Fibroblast of skin of left quadriceps (primary cell): ENCODE measurements around the gene SH3D19.
"Not testable (repeated sequence)": the region's sequence is repeated elsewhere in the genome, so short reads cannot be mapped to it uniquely, and the experiment has no call there.

Experiments used
- DNase-seq, 2 experiments: peaks; one replicate each; pipeline ENCODE4 v3.0.0-alpha.2; 2013; ENCODE audit warnings: low read depth in 2 of 2

SH3D19 gene

DNA sequence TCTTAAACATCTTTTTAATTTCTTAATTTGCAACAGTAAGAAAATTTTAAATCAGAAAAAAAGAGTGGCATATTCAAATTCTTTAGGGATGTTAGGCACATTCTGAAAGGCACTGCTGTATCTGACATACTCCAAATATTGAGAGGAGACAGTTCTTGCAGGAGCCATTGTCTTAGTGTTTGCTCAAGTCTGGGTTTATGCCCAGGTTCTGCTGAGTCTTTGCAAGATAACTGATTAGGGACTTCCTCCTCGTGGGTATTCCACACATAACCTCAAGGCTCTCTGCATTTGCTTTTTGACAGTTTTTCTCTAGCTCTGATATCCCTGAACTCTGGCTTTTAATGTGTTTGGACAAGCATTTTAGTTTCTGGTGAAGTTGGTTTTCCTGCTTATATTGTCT, 173.4 kb downstream of the SH3D19 start:
- DNase-seq, result no peak

DNA sequence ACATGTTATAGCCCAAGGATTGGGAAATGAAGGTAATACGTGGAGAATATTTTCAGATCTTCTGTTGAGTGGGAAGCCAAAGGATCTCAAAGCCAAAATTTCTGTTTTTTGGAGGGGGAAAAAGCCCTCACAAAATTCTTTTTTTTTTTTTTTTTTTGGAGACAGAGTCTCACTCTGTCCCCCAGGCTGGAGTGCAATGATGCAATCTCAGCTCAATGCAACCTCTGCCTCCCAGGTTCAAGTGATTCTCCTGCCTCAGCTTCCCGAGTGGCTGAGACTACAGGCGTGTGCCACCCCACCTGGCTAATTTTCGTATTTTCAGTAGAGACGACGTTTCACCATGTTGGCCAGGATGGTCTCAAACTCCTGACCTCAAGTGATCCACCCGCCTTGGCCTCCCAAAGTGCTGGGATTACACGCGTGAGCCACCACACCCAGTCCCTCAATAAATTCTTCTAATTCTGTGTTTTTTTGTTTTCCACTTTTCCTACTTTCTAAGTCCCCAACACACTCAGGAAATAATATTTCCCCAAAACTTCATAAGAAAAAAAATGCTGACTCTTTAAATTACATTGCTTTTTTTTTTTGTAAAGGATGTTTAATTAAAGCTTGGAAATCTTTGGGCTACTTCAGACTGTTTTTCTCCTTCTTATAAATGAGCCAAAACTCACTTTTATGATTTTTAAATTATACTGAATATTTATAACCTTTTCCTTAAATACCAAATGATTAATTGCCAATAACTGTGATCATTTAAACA, 174.4 kb downstream of the SH3D19 start:
- DNase-seq, result no peak

DNA sequence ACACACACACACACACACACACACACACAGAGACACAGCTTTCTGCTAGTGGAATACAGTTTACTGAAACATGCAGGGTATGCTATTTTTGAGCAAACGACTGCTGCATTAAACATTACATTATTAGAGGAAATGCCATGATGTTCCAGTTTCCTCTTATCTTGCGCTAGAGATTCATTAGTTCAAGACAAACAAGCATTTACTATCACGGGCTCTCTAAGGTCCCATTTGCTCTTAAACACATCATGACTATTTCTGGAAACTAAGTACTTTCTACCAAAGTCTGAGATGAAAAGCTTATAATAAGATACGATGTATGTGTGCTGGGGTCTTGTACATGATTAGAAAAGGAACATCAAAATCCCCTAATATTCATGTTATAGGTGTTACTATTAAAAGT, 177.1 kb downstream of the SH3D19 start:
- DNase-seq, result no peak

DNA sequence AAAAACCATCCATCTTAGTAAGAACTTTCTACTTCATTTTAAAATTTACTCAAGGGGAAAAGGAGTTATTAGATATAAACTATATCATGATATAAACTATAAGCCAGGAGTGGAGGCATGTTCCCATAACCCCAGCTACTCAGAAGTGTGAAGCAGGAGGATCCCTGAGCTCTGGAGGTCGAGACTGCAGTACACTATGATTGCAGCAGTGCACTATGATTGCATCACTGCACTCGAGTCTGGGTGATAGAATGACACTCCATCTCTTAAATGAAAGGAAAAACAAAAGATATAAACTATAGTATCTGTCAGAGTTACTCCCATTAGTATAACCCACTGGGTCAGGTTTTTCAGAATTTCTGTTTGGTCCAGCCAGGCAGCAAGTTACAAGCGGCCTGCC, 178.4 kb downstream of the SH3D19 start:
- DNase-seq, result no peak

DNA sequence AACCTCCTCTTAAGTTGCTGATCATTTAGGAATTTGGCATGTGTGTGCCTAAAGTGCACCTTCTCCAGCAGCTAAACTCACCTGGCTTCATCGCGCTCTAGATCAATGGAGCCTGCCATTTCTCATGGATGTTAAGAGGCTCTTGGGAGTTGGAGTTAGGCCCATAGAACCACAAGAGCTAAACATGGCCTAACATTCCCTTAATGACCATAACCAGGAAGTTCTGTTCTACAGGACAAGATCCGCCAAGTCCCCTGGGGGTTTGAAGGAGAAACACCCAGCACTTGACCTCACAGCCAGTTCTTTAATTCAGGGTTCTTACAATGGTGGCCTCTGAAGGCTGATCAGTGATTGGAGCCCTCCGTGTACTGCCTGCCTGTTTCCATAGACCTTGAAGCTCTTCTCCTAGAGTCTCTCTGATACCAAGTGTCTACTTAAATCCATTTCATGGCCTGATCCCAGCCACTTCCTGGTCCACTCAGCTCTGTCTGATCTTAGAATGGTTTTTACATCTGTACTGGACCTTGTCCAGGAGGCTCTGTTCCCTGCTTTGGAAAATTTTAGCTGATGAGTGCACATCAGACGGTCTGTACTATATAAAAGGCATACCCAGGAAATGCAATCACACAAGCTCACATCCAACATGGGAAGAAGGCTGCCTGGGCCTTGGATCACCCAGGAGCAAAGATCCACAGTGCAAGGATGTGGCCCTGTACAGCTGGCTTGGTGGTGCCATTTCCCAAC, 180.9 kb downstream of the SH3D19 start:
- DNase-seq, result no peak

DNA sequence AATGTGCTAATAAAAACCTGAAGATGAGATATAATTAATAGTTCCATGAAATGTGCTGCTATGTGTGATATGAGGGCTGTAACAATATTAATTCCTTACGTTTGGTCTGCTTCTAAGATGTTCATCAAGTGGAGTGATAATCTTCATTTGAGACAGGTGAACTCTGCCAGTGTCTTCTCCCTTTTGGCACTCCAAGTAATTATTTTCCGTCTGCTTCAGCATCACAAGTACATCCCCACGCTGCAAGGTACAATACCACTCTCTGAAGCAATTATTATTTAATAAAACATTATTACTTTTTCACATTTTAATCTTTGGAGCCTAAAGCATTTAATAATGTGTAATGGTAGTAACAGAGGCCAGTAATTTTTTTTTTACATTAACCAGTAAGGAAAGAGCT, 181.6 kb downstream of the SH3D19 start:
- no peak for DNase-seq

DNA sequence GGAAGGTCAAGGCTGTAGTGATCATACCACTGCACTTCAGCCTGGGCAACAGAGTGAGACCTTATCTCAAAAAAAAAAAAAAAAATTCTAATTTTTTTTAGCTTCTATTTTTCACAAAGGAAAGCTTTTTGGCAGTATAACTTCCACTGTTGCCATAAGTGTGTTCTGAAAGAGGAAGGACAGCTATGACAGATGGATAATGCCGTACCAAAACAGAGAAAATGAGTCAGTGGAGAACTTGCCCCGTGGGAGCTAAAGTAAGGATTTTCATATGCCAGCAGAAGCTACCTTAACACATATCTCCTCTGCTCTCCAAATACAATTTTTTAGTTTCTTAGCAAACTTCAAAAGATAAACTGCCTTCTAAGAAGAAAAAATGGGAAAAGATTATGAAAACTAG, 182.2 kb downstream of the SH3D19 start:
- no peak for DNase-seq

DNA sequence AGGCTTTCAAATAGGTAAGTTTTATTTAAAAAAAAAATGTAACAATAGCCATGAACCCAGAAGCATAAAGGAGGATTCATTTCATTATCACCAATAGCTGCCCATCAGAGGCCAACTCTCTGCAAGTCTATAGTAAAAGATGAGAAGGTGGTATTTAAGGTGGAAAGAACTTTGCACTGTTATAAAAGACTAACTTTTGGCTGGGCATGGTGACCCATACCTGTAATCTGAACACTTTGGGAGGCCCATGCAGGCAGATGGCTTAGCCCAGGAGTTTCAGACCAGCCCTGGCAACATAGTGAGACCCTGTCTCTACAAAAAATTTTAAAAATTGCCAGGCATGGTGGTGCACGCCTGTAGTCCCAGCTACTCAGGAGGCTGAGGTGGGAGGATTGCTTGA, 182.6 kb downstream of the SH3D19 start:
- no peak for DNase-seq

DNA sequence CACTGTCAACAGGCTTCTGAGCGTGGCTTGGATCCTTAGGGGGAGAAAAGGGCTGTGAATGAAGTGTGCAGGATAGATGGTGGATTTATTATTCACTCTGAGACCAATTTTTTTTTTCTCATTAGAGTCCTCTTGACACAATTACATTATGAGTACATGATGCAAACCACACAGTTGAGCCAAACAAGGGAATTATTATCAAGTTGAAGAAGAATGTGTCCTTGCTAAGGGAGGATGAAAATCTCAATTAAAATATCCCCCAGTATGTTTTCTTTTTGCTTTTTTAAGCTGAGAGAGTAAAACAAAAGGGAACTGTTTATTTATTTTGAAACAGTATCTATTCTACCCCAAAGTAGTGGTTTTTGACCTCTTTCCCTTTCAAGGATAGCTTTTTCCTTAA, 185.6 kb downstream of the SH3D19 start:
- DNase-seq, result no peak

DNA sequence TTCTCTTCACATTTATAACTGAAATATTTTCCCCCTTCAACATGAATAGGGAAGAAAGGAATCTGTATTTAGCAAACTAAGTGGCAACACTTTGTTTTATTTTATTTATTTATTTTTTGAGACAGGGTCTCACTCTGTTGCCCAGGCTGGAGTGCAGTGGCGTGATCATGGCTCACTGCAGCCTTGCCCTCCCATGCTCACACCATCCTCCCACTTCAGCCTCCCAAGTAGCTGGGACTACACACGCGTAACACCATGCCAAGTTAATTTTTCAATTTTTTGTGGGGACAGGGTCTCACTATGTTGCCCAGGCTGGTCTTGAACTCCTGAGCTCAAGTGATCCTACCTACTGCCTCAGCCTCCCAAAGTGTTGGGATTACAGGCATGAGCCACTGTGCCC, 189.4 kb downstream of the SH3D19 start:
- not testable (repeated sequence) for DNase-seq

DNA sequence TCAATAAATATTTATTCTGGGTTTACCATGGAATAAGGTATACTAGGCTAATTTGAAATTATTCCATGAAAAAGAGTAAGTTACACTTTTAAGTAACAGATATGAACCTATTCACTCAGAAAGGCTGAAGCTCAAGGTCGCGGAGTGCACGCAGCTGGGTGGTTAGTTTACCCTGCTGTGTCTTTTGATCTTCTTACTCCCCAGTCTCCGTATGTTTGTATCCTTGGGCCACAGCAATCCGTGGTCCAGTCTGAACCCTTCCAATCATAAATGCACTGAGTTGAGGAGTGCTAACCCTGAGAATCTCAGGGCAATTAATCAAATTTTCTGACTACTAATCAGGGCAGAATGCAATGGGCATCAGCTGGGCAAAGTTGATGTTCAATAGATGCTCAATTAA, 192.1 kb downstream of the SH3D19 start:
- no peak for DNase-seq

DNA sequence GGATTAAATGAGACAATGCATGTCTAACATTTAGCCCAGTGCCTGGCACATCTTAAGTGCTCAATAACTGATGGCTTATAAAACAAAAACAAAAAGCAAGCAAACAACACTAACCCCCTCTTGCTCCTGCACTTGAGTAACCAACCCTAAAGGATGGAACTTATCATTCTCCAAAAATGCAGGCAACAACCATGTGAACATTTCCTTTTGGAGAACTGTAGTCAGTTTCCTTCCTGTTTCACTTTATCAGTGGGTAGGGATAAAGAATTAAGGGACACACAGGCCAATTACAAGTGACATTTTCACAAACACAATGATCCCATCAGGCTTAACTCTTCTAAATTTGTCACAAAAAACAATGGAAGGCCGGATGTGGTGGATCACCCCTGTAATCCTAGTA, 195.6 kb downstream of the SH3D19 start:
- no peak for DNase-seq

DNA sequence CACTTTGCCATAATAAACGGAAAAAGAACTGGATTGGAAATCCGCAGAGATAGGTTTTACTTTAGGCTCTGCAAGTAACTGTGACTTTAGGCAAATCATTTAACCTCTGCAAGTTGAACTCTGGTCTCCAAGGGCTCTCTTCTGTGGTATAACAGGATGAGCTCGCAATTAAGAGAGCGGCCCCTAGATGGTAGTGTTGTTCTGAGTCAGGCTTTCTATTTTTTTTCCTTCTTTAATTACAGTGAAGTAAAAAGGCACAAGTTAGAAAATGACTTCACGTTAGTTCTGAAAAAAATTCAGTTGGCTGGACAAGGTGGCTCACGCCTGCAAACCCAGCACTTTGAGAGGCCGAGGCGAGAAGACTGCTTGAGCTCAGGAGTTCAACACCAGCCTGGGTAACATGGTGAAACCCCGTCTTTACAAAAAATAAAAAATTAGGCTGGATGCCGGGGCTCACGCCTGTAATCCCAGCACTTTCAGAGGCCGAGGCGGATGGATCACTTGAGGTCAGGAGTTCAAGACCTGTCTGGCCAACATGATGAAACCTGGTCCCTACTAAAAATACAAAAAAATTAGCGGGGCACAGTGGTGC, 207.9 kb downstream of the SH3D19 start:
- peak; percentile 37 to 42 for DNase-seq

DNA sequence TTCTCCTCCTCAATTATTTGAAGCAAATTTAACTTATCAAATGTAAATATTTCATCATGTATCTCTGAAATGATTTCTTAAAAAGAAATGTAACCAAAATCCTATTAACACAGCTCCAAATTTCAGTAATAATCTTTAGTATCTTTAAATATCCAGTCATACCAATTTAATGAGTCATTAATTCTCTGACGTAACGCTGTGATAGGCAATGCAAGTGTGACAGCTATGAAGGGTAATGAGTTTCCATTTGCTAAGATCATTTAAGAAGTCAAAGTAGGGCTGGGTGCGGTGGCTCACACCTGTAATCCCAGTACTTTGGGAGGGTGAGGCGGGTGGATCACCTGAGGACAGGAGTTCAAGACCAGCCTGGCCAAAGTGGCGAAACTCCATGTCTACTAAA, 210.4 kb downstream of the SH3D19 start:
- DNase-seq, result no peak

DNA sequence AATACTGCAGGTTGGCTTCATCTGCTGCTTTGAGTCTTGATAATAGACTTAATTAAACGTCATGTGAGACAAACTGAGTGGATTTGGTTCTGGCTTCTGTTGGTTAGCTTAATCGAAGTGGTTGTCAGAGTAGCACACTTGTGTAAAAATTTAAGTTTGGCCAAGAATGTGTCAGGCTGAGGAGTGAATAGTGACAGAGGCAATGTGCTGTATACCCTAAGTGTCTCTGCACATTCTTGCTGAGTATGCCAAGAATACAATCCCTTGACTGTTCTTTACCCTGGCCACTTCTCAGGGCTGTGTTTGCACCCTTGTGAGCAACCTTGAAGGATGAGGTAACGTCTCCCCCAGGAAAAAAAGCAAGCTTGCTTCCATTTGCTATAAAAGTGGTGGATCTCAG, 211.1 kb downstream of the SH3D19 start:
- no peak for DNase-seq

DNA sequence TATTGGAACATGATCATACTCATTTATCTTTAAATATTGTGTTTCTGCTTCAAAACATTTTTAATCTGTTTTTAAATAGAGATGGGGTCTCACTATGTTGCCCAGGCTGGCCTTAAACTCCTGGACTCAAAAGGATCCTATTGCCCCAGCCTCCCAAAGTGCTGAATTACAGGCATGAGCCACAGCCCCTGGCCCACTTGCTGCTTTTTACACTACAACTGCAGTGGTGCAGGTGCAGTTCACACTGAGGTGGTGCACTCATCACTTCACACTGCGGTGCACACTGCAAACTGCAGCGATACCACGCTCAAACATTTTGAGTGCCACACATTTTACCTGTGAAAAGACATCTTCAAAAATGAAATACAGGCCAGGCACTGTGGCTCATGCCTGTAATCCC, 215.2 kb downstream of the SH3D19 start:
- no peak for DNase-seq

DNA sequence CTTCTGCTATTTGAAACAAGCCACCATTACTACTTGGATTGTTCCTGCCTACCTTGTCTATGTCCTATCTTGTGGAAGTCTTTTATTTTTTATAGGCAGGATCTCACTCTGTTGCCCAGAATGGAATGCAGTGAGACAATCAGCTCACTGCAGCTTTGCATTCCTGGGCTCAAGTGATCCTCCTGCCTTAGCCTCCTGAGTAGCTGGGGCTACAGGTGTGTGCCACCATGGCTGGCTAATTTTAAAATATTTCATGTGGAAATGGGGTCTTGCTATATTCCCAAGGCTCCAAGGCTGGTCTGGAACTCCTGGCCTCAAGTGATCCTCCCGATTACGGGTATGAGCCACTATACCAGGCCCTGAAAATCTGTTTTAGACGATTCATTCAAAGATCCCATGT, 218.3 kb downstream of the SH3D19 start:
- DNase-seq, result no peak

DNA sequence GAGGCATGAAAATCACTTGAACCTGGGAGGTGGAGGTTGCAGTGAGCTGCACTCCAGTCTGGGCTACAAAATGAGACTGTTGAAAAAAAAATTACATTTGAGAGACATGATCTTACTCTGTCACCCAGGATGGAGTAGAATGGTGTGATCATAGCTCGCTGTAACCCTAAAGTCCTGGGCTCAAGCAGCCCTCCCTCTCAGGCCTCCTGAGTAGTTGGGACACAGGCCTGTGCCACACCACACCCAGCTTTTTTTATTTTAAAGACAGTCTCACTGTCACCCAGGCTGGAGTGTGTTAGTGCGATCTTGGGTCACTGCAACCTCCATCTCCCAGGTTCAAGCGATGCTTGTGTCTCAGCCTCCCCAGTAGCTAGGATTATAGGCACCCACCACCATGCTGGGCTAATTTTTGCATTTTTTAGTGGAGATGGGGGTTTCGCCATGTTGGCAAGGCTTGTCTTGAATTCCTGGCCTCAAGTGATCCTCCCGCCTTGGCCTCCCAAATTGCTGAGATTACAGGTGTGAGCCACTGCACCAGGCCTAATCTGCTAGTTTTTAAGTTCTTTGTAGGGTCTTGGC, 219.9 kb downstream of the SH3D19 start:
- DNase-seq, result no peak

DNA sequence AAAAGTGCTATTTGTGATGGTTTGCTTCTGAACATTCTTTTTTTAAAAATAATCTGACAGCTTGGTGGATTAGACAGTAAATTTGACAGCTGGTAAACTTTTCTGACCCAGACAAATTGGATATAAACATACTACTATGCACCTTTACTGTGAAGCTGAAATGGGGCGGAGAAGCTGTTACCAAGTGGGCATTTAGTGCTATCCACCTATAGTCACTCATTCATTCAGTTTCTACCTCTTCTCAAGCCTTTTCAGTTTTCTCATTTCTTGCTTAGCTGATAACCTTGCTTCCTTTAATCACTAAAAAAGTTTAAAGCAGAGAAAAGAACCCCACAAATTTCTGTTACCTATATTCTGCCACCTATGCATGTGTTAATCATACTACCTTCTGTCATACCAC, 220.8 kb downstream of the SH3D19 start:
- no peak for DNase-seq

DNA sequence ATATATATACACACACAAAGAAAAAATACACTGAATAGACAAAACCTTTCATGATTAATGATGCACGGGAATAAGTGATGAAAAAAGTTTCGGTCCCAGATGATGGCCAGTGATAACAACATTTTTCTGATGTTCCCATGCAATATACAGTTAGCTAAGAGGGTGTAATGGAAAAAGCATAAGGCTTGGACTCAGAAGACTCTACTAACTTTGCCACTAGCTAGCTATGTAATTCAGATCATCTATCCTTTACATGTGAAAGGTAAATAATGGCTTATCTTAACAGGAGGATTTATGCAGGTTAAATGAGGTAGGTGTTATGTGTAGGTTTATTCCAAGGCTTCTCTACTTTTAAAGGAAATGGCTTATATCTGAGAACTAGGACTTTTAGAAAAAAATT, 221.6 kb downstream of the SH3D19 start:
- no peak for DNase-seq

DNA sequence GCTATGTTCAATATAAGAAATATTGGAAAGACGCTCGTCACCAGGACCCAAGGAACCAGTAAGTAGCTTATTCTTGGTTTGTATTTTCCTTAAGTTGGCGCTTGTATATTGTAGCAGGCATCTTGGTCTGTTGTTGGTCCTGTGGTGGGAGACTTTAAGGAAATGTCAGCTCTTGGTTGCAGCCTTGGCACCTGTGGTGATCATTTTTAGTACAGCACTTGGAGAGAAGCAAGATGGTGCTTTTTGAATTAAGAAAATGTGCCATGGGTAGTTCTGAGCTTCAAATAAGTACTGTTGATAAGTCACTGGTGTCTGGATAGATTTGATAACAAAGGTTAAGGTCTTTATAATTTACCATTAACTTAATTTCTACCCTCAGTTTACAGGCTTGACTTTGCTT, 224.9 kb downstream of the SH3D19 start:
- DNase-seq, result no peak

DNA sequence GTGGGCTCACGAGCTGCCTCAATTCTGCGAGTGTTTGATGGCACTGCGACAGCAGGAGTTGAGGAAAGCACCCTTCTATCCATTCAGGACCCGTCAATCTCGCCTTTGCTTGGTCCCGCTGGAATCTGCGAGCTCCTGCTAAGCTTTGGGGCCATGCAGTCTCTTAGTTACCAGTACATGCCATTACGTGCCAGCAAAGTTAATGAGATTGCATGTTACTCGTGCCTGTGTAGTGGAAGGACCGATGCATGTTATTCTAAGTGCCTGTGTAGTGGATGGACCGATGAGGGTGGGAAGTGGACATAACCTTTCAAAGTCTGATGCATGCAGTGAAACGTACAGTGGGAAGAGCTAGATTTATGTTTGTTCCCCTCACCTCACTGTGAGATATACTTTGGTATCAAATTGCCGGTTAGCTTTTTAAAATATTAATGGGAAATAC, 225.4 kb downstream of the SH3D19 start:
- DNase-seq, result no peak
